Measurements from ENCODE around the gene GPN3.

GRCh38 chr12:110421159-110421661, 46.8 kb downstream of the GPN3 start:
- TF ChIP-seq CTCF (IDR thresholded peaks at IDR 0.05; ENCODE audit: control extremely low read depth in 1 of 3, insufficient read depth in 1 of 3, low read depth in 1 of 3, low read length in 3 of 3) (no peak), HDAC2 (IDR thresholded peaks at IDR 0.05; ENCODE audit: borderline replicate concordance in 1 of 2, low read depth in 2 of 2, low read length in 2 of 2) (no peak), SP1 (IDR thresholded peaks at IDR 0.05; ENCODE audit: low read depth, low read length) (no peak), EP300 (IDR thresholded peaks at IDR 0.05; ENCODE audit: borderline replicate concordance in 1 of 2, low read depth in 2 of 2, low read length in 2 of 2) (no peak), CHD2 (IDR thresholded peaks at IDR 0.05; ENCODE audit: low read length) (no peak), KDM1A (IDR thresholded peaks at IDR 0.05; ENCODE audit: borderline replicate concordance, low read length) (no peak)

Data from H1 (cell line).